Measurements from ENCODE around the gene MPC2. TPM values are rescaled to one million over a fixed set of nuclear protein-coding genes. Genes with fewer than 3 reads are reported as not detected.
"Not testable (repeated sequence)": the region's sequence is repeated elsewhere in the genome, so short reads cannot be mapped to it uniquely, and the experiment has no call there.

Gene MPC2
- total RNA-seq, 1 donor from 2014 or later: 21.6 TPM

DNA sequence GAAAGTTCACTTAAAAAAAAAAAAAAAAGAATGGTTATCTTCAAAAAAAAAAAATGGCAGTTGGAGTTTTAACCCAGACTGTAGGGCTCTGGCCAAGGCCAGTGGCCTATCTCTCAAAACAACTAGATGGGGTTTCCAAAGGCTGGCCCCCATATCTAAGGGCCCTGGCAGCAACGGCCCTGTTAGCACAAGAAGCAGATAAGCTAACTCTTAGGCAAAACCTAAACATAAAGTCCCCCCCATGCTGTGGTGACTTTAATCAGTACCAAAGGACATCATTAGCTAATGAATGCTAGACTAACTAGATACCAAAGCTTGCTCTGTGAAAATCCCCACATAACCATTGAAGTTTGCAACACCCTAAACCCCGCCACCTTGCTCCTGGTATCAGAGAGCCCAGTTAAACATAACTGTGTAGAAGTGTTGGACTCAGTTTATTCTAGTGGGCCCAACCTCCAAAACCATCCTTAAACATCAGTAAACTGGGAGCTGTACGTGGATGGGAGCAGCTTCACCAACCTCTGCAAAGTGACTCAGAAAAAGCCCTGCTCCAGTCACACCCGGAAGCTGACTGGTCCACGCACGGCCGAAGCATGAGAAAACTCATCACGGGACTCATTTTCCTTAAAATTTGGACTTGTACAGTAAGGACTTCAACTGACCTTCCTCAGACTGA, 70.0 kb downstream of the MPC2 start:
- not testable (repeated sequence) for DNase-seq (ENCODE audit: extremely low read depth, low read depth, low spot score)

Other genes with a start within 250 kb of the MPC2 start
- 71.1 and 85.9 TPM in 2 replicates for gene MPZL1, start 215.1 kb downstream of the MPC2 start, total RNA-seq
- gene ADCY10, start 22.9 kb downstream of the MPC2 start, total RNA-seq: 0.06 TPM in 1 of 2 replicates, not detected in the other
- 45.2 and 46.3 TPM in 2 replicates for gene DCAF6, start 389 bp downstream of the MPC2 start, total RNA-seq
- gene GPR161, start 199.9 kb upstream of the MPC2 start, total RNA-seq: 19.9 and 24.2 TPM in 2 replicates
- gene TIPRL, start 241.9 kb upstream of the MPC2 start, total RNA-seq: 32.0 and 34.1 TPM in 2 replicates

All from glomerular endothelial cell (primary cell).